Measurements from ENCODE around the gene LY86.

The LY86 gene

DNA sequence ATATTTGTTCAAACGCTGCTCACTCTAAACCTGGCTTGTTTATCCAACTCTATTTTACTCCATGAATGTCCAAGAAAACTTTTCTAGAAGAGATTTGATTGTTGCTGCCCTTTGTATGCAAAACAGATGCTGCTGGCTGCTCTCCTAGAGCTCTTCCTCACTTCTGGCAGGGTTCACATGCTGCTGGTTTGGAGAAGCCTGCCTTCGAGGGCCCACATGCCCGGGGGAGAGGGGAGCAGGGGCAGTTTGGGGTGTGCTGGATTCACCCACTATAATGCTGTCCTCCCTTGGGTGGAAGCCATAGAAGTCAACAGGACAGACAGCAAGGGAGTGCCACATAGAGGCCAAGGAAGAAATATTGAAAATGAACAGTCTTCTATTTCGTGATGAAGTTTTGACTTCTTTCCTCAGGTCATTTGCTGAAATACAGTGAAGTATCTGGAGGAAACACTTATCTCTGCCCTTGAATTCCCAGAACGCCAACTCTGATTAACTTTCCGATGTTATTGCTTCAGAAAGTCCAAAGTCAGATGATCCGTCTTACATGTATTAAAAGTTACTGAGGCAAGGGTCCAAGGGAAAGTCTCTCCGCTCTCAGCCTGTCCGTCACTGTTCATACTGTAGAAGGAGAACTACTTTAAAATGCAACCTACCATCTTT lies 32.4 kb downstream of the LY86 start:
- in situ Hi-C loops (cut with MboI; ENCODE audit: low sequenced_read_pairs), result no loop called here

DNA sequence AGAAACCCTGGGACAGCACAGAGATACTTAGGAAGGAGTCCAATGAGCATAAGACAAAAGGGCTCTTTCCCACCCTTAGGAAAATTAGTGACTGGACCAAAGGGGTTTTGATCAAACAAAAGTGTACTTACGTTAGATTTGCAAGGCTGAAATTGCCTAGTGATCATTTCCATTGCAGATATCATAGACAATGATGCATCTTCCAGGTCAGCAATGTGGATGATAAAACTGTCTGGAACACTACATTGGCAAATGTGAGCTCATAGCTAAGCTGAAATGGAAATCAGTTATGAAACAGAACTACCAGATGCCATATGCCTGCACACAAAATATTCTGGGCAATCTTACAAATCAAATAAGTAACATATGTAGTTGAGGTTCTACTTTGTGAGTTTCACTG lies 34.0 kb downstream of the LY86 start:
- in situ Hi-C loops (cut with MboI; ENCODE audit: low sequenced_read_pairs), result no loop called here

DNA sequence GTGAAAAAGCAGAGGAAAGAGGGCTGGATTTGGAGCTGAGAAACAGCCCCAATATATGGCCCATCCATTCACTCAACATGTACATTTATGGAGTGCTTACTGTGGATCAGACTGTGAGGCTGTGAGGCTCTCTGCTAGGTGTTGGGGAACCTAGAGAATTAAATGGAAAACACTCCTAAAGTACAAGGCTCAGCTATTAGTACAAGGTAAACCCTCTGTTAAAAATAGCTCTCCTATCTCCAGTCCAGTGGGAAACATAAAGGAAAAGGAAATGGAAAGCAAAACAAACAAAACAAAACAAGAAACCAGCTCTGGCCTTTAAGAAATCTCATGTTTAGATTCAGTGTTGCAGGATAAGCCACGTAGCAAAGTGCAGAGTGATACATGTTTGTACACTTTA lies 35.0 kb downstream of the LY86 start:
- in situ Hi-C loops (cut with MboI; ENCODE audit: low sequenced_read_pairs), result no loop called here

DNA sequence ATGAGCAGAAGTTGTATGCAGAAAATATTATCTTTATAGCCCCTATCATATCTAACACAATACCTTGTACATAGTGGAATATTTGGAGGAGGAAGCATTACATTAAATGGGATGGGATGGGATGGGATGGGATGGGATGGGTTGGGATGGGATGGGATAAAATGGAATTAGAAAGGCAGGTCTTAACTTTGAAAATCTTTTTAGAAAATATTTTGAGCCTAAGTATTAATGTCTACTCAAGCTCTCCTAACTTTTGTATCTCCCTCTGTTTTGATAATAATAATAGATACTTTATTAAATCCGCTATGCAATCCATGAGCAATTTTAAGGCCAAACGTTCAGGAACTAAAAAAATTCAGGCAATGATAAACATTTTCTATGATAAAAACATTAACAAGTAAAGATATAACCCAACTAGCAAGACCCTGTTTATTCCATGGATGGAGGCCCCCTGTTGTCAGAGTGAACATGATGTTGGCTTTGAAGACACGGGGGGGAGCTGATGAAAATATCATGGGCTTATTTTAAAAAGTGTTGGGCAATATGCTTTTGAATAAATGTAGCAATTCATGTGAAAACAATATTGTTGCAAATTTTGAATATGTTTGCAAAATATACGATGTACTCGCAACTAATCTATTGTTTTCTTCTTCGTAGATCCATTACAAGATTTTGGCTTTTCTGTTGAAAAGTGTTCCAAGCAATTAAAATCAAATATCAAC lies 35.9 kb downstream of the LY86 start:
- in situ Hi-C loops (cut with MboI; ENCODE audit: low sequenced_read_pairs), result no loop called here

DNA sequence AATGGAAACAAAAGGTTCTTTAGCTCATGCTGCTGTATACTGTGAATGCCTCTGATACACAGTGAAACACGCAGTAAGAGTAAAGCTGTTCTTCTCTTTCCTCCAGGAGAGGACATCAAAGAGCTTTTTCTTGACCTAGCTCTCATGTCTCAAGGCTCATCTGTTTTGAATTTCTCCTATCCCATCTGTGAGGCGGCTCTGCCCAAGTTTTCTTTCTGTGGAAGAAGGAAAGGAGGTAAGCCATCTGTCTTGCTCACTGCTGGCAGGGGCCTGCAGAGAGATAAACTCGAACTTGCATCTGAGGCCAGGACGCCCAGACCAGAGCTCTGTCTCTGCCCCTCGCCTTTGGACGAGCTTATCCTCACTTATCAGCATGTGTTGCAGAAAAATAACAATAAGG lies 37.7 kb downstream of the LY86 start:
- in situ Hi-C loops (cut with MboI; ENCODE audit: low sequenced_read_pairs), result no loop called here

DNA sequence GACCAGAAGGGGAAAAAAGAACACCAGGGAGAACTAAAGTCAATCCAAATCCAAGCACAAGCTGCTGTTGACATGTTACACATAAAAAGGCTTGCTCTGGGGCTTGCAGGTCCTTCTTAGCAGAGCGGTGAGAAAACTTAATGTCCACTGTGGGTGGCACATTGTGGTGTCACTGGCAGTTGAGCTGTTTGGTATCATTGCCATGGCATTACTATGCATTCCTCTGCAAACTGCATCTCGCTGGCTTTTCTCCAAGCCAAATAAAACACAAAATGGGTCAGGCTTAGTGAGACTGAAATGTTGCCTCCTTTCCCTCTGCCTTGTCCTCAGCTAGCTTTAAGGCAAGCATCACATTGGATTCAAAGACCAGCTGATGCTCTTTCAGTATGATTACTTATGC lies 40.9 kb downstream of the LY86 start:
- in situ Hi-C loops (cut with MboI; ENCODE audit: low sequenced_read_pairs), result no loop called here

DNA sequence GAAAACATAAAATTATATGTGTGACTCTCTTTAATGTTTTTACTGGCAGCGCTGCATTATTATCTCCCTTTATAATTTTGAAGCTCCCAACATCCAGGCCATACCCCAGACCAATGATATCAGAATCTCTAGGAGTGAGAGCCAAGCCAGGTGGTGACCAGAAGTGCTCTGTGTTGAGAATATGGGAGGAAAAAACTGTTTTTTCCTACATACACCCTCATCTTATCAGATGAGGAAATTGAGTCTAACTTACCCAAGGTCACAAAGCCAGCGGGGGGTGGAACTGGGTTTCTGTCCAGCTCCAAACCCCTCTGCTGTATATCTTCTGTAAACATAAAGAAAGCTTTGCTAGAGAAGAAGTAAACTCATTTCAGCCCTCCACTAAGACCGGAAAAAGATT lies 42.5 kb downstream of the LY86 start:
- in situ Hi-C loops (cut with MboI; ENCODE audit: low sequenced_read_pairs), result no loop called here

DNA sequence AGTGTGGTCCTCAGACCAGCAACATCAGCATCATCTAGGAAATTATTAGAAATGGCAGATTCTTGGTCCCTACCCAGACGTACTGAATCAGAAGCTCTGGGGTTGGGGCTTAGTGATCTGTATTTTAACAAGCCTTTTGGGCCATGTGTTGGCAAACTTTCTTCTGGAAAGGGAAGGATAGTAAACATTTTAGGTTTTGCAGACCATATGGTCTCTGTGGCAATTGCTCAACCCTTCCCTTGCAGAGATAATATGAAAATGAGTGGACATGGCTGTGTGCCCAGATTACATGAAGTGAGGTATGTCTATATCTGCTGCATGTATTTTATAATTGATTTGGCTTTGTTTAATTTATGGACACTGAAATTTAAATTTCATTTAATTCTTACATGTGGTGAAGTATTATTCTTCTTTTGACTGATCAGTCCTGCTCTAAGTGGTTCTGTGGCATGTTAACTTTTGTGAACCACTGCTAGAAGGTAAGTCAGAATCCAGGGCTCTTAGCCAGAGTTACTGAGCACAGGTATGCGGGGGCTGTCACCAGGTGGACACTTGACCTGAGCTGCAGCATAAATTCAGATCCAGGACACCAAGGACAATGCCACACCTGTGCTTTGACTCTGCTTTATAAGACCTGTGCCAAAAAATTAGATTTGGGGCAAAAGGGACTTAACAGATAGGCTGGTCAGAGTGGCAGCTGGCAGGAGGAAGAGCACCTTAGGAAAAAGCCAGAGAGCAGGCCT lies 43.2 kb downstream of the LY86 start:
- in situ Hi-C loops (cut with MboI; ENCODE audit: low sequenced_read_pairs), result no loop called here

DNA sequence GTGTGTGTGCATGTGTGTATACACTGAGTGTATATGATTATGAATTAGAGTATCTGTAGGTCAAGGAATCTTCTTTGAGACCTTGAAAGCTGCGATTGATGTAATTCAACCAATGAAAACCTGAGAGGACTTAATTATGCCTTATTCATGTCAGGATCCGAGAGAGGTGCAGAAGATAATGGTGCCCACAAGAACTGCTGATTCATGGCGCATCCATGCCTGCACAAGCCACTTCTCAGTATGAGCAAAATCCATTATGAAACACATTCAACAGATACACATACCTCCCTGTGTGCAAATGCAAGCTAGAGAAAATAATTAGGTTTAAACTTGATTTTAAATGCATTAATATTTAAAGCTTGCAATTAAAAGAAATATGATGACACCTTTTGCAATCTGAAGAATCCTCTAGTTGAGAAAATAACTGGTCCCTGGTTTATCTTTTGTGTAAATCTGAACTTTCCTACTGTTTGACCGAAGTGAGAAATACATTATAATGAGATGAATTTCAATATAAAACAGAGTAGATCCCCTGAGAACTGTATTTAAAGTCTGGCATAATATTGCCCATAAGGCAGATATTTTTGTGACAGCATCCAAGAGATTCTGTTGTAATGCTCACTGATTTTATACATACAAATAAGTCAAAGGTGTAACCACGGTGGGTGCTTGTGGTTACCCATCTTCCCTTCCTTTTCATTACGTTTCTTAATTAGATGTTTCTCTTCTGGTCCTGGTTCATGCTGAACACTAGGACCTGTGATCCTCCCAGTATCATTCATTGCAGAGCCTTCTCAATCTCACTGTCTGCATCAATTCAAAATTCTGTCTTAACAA lies 45.6 kb downstream of the LY86 start:
- in situ Hi-C loops (cut with MboI; ENCODE audit: low sequenced_read_pairs), result no loop called here

DNA sequence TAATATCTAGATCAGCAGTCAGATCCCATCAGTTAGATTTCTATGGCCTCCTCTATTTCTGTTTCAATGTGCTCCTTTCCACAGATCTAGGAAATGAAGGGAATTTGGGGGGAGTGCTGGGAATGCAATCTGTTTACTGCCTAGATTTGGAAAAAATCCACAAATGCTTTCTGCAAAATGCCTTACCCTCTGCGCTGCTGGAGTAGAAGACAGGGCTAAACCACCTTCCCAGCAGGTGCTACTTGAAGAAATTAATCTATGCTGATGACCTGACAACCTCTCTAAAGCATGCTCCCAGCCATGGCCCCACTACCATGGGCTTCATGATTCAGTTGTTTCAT lies 46.2 kb downstream of the LY86 start:
- in situ Hi-C loops (cut with MboI; ENCODE audit: low sequenced_read_pairs), result no loop called here

DNA sequence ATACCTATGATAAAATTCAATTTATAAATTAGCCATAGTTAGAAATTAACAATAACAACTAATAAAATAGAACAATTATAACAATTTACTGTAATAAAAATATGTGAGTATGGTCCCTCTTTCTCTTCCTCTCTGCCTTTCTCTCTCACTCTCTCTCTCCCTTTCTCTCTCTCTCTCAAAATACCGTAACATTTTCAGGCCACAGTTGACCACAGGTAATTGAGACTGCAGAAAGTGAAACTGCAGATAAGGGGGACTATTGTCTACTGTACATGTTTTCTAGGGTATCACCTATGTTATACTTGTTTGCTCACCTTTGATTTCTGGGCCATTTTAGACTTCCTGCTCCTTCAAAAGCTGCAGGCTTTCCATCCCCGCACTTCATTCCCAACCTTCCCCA lies 46.8 kb downstream of the LY86 start:
- in situ Hi-C loops (cut with MboI; ENCODE audit: low sequenced_read_pairs), result no loop called here

DNA sequence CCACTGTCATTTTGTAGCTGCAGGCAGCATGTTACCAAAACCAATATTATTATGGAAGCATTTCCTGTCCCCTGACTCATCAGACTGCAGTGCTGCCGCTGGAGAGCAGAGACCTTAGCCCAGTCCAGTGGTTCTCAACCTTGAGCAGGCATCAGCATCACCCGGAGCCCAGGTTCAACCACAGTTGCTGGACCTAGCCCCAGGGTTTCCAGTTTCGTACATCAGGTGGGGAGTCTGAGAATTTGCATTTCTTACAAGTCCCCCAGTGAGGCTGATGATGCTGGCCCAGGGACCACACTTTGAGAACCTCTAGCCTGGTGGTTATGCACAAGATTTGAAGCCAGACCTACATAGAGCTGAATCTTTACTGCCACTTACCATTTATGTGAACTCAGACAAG lies 47.3 kb downstream of the LY86 start:
- in situ Hi-C loops (cut with MboI; ENCODE audit: low sequenced_read_pairs), result no loop called here

DNA sequence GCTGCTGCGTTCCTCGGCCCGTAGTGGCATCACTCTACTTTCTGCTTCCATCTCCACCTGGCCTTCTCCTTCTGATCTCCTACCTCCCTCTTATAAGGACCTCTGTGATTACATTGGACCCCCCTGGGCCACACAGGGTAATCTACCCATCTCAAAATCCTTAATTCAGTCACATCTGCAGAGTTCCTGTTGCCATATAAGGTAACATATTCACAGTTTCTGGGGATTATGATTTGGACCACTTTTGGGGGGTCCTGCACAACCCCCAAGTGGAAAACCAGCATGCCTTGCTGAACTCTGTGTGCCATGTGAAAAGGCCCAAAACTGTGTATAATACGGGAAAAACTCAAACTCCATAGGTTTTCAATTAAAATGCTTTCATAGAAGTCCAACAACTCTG lies 51.1 kb downstream of the LY86 start:
- in situ Hi-C loops (cut with MboI; ENCODE audit: low sequenced_read_pairs), result no loop called here

DNA sequence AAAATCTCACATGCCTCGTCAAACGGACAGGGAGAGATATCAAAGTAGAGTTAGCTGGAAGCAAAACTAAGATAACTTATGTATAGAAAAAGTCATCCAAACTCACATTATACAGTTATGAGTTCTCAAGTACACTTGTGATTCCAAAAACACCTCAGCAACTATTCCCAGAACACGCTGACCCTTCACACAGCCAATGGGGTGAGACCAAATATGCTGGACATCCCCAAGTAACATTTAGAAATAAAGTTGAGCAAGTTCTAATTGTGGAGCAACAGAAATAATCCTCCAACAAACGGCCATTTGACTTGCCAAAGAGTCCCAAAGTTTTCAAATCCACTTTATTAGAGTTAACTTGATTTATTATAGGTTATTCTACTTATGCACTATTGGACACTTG lies 52.4 kb downstream of the LY86 start:
- in situ Hi-C loops (cut with MboI; ENCODE audit: low sequenced_read_pairs), result no loop called here

DNA sequence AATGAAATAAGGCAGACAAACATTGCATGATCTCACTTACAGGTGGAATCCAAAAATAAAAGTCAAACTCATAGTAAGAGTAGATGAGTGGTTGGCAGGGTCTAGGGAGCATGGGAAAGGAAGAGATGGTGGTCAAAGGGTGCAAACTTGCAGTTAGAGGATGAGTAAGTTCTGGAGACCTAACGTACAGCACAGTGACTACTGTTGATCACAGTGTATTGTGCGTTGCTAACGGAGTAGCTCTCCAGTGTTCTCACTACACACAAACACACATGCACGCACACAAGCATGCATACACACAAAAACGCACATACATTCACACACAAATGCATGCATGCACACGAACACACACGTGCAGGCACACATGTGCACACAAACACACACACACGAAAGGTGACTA lies 54.9 kb downstream of the LY86 start:
- in situ Hi-C loops (cut with MboI; ENCODE audit: low sequenced_read_pairs), result no loop called here

DNA sequence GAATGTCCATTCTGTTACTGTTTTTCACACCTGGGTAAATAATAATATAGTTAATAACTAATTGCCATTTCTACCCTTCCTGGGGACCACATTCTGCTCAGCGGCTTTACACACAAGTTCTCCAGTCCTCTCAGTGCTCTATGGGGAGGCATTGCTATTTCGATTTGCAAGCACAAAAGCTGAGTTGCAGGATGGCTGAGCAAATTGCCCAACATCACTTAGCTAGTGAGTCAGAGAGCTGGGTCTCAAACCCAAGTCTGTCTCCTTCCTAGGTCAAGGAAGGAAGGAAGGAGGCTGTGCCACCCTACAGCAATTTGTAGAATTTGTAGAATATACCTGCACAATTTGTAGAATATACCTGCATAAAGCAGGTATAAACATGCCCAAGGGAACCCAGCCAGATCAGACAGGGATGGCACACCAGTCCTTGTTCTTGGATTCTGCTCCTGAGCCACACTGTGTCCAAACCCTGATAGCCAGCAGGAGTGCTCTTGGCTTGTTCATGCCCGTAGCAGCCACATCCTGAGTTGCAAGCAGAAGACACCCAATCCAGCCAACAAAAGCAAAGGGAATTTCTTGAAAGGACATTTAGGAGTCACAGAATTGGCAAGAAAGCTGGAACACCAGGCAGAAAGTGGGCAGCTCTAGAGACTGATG lies 56.9 kb downstream of the LY86 start:
- in situ Hi-C loops (cut with MboI; ENCODE audit: low sequenced_read_pairs), result no loop called here

DNA sequence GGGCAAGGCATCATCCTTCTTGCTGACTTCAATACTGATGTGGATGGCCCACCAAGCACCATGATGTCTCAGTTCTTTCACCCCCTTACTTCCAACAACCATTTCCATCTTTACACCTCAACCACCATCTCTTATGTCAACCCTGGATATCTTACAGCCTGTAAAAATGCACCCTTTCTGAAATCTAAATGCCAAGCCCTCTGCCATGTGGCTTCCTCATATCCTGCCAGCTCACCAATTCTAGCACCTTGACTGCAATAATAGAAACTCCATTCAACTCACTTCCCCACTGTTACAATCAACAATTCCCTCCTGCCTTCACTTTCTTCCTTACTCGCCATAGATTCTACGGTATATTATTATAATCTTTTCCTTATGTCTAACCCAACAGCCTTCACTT lies 57.9 kb downstream of the LY86 start:
- in situ Hi-C loops (cut with MboI; ENCODE audit: low sequenced_read_pairs), result no loop called here

DNA sequence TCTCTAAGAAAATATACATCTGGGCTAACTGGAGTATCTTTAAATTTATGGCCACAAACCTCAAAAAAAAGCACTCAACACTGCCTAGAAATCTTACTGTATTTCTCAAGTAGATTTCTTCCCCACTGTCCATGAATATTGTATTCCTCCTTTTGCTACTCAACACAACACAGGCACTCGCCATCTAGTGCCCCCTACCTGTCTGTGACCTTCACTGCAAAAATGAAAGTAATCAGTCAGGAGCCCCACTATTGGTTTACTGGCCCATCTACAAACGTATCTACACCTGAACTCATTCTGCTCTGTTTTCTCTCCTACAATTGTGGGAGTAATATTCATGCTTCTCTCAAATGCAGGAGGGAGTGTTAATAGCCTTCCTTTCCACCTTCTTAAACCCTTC lies 58.3 kb downstream of the LY86 start:
- in situ Hi-C loops (cut with MboI; ENCODE audit: low sequenced_read_pairs), result no loop called here

DNA sequence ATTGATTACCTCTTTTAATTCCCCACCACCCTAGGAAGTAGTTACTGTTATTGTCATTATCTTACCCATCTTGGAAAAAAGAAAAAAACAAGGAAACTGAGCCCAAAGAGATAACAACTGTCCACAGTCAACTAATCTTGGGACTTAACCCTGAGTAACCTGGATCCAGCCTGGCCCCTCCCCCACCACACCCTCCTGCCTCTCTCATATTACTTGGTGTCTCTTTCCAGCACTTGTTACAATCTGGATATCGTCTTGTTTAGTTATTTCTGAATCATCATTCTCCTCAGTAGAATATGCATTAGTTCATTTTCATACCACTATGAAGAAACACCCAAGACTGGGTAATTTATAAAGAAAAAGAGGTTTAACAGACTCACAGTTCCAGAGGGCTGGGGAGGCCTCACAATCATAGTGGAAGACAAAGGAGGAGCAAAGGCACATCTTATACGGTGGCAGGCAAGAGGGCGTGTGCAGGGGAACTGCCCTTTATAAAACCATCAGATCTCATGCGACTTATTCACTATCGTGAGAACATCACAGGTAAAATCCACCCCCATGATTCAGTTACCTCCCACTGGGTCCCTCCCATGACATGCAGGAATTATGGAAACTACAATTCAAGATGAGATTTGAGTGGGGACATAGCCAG lies 60.3 kb downstream of the LY86 start:
- in situ Hi-C loops (cut with MboI; ENCODE audit: low sequenced_read_pairs), result no loop called here

DNA sequence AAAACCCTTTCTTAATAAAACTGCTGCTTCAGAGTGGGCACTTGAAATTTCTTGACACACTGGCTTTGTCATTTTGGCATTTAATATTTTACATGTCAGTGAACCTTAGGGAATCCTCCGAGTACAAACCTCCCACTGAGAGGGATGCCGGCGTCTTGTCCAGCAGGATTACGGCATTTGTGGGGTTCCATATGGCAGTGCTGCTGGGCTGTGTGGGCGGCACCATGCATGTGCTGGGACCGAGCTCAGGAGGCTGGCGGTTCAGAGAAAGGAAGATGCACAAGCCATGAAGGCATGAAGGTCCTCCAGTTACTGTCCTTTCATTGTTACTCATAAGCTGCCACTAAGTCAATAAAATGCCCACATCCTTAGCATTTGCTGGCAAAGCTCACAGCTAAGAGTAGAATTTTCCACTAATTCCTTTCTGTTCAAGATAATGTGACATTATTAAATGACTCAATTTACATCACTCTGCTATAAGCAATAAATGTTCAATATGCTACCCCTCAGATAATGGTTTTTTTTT lies 61.4 kb downstream of the LY86 start:
- in situ Hi-C loops (cut with MboI; ENCODE audit: low sequenced_read_pairs), result no loop called here
